HepG2 (cell line): ENCODE data around the gene APC2. TPM values are rescaled to one million over a fixed set of nuclear protein-coding genes. Genes with fewer than 3 reads are reported as not detected.

Experiments
- FIP1L1 ChIP-seq: fragments of 200-400 bp; formaldehyde crosslinking; IDR thresholded peaks from 2 replicates; pipeline ENCODE4 v1.6.1; 2018; ENCODE audit warnings: low read depth, mild to moderate bottlenecking, low read length, moderate library complexity, borderline replicate concordance; ENCODE audit not compliant: insufficient read depth
- GZF1 ChIP-seq: sonication (generic); formaldehyde crosslinking; IDR thresholded peaks from 2 replicates; pipeline ENCODE4 v1.5.1; 2020; ENCODE audit warnings: mild to moderate bottlenecking, missing genetic modification reagents
- LCORL ChIP-seq, 2 experiments: fragments of 450-650 bp in 1 of 2; sonication (generic) in 1 of 2; formaldehyde crosslinking in 1 of 2; IDR thresholded peaks; 2 replicates each; pipeline versions ENCODE4 v1.5.0 to v1.6.1; 2017 to 2020; ENCODE audit warnings: antibody characterized with exemption in 1 of 2, missing genetic modification reagents in 1 of 2
- MED8 ChIP-seq: sonication (generic); formaldehyde crosslinking; IDR thresholded peaks from 2 replicates; pipeline ENCODE4 v1.8.1; 2023; ENCODE audit warnings: mild to moderate bottlenecking, missing genetic modification reagents; ENCODE audit not compliant: insufficient replicate concordance
- TFDP2 ChIP-seq: sonication (generic); formaldehyde crosslinking; IDR thresholded peaks from 2 replicates; pipeline ENCODE4 v1.4.0; 2020; ENCODE audit warnings: missing genetic modification reagents
- ZBTB20 ChIP-seq: sonication (generic); formaldehyde crosslinking; IDR thresholded peaks from 2 replicates; pipeline ENCODE4 v1.8.1; 2023; ENCODE audit warnings: missing genetic modification reagents, low read depth, mild to moderate bottlenecking, borderline replicate concordance
- ZNF329 ChIP-seq: sonication (generic); formaldehyde crosslinking; IDR thresholded peaks from 2 replicates; pipeline ENCODE4 v1.9.0; 2021; ENCODE audit warnings: low read depth, mild to moderate bottlenecking, missing genetic modification reagents
- ZNF577 ChIP-seq: sonication (generic); formaldehyde crosslinking; IDR thresholded peaks from 2 replicates; pipeline ENCODE4 v1.4.0; 2020; ENCODE audit warnings: mild to moderate bottlenecking, low read depth, missing genetic modification reagents, borderline replicate concordance
- ZNF746 ChIP-seq: sonication (generic); formaldehyde crosslinking; IDR thresholded peaks from 2 replicates; pipeline ENCODE4 v1.8.0; 2022; ENCODE audit warnings: mild to moderate bottlenecking, missing genetic modification reagents
- ZNF800 ChIP-seq: sonication (generic); formaldehyde crosslinking; IDR thresholded peaks from 2 replicates; pipeline ENCODE4 v1.4.0; 2020; ENCODE audit warnings: missing genetic modification reagents
- polyA plus RNA-seq, 8 experiments: library from polyadenylated mRNA; depleted of rRNA in 3 of 8; stranded (reverse) in 7 of 8; unstranded in 1 of 8; fragments of >200 nt; fragmentation: Illumina TruSeq in 4 of 8; extraction: Trizol in 4 of 8; gene quantifications; 2 replicates each; pipeline versions ENCODE4 v1.2.1 to v1.2.3, GENCODE V29; 2011 to 2016; ENCODE audit warnings: low read depth in 4 of 8, missing spikeins in 1 of 8, mixed read lengths in 1 of 8; ENCODE audit not compliant: insufficient read depth in 1 of 8
- total RNA-seq, 5 experiments: library from RNA; depleted of rRNA; stranded (reverse); fragments of >200 nt; fragmentation: Illumina TruSeq; extraction: Trizol; gene quantifications; 2 replicates each; pipeline ENCODE4 v1.2.3, GENCODE V29; 2016; ENCODE audit warnings: low read depth in 1 of 5
- TF ChIP-seq, protein P1 (sequence below): sonication (generic); formaldehyde crosslinking; IDR thresholded peaks from one replicate; pipeline ENCODE4 v1.5.1; 2020; ENCODE audit warnings: mild to moderate bottlenecking, missing genetic modification reagents; ENCODE audit errors: not compliant biosample characterization
- TF ChIP-seq, protein P2 (sequence below): sonication (generic); formaldehyde crosslinking; IDR thresholded peaks from 2 replicates; pipeline ENCODE4 v1.4.0; 2020; ENCODE audit warnings: missing genetic modification reagents

The APC2 gene
- total and polyA plus RNA-seq, 2 of the 13 experiments (the other 11 are each of a cell fraction or from before 2014, with no cell fraction given), result 0.08 to 0.22 TPM

DNA sequence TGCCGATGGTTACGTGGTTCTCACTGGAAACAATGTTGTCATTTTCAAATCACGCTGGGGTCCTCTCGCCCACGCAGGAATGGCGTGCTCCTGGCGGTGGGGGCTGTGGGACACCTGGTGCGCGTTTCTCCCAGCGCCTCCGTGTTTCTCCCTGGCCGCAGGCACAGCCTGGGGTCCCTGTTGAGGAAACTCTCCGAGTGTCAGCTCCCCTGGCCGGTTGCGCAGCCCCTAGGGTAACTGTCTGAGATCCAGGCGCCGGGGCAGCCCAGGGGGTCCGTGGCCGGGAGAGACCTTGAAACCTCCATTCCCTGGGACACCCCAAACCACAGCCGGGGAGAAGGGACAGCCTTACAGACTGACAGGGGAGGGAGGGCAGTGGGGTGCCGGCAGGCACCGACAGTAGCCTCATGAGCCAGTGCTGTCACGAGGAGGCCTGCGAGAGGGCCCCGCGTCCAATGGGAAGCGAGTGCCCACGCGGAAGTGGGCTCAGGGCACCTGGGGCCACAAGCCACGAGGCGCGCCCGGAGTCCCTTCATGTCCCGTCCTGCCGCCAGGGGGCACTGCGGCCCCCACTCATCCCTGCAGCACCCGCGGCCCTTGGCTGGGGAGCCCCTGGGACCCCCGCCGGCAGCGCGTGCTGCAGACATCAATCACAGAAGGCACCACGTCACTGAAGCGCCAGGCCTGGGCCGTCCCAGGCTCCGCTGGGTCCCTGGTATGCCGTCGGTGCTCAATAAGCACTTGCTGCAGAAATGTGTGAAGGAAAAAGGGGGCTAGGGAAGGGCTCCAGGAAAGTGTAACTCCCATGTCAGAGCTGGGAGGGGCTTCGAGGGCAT is 53.4 kb downstream of the APC2 start (continued):
- TF ChIP-seq, protein P1, sequence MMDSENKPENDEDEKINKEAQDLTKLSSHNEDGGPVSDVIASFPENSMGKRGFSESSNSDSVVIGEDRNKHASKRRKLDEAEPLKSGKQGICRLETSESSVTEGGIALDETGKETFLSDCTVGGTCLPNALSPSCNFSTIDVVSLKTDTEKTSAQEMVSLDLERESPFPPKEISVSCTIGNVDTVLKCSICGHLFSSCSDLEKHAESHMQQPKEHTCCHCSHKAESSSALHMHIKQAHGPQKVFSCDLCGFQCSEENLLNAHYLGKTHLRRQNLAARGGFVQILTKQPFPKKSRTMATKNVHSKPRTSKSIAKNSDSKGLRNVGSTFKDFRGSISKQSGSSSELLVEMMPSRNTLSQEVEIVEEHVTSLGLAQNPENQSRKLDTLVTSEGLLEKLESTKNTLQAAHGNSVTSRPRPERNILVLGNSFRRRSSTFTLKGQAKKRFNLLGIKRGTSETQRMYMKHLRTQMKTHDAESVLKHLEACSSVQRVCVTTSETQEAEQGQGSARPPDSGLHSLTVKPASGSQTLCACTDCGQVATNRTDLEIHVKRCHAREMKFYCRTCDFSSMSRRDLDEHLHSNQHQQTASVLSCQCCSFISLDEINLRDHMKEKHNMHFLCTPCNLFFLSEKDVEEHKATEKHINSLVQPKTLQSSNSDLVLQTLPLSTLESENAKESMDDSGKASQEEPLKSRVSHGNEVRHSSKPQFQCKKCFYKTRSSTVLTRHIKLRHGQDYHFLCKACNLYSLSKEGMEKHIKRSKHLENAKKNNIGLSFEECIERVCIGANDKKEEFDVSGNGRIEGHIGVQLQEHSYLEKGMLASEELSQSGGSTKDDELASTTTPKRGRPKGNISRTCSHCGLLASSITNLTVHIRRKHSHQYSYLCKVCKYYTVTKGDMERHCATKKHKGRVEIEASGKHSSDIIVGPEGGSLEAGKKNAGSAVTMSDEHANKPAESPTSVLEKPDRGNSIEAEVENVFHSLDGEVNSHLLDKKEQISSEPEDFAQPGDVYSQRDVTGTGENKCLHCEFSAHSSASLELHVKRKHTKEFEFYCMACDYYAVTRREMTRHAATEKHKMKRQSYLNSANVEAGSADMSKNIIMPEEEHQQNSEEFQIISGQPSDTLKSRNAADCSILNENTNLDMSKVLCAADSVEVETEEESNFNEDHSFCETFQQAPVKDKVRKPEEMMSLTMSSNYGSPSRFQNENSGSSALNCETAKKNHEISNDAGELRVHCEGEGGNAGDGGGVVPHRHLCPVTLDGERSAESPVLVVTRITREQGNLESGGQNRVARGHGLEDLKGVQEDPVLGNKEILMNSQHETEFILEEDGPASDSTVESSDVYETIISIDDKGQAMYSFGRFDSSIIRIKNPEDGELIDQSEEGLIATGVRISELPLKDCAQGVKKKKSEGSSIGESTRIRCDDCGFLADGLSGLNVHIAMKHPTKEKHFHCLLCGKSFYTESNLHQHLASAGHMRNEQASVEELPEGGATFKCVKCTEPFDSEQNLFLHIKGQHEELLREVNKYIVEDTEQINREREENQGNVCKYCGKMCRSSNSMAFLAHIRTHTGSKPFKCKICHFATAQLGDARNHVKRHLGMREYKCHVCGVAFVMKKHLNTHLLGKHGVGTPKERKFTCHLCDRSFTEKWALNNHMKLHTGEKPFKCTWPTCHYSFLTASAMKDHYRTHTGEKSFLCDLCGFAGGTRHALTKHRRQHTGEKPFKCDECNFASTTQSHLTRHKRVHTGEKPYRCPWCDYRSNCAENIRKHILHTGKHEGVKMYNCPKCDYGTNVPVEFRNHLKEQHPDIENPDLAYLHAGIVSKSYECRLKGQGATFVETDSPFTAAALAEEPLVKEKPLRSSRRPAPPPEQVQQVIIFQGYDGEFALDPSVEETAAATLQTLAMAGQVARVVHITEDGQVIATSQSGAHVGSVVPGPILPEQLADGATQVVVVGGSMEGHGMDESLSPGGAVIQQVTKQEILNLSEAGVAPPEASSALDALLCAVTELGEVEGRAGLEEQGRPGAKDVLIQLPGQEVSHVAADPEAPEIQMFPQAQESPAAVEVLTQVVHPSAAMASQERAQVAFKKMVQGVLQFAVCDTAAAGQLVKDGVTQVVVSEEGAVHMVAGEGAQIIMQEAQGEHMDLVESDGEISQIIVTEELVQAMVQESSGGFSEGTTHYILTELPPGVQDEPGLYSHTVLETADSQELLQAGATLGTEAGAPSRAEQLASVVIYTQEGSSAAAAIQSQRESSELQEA (CRISPR knock-in tag), result peak; percentile 25
- TF ChIP-seq ZNF329 (CRISPR knock-in tag) (no peak), LCORL (IDR thresholded peaks at IDR 0.05) (no peak), LCORL (CRISPR knock-in tag; IDR thresholded peaks at IDR 0.05) (no peak), ZBTB20 (no peak), TFDP2 (CRISPR knock-in tag) (0 out of 2 replicates have a peak, but pooled peaks have one; percentile 26), ZNF800 (CRISPR knock-in tag) (no peak), GZF1 (CRISPR knock-in tag) (no peak), MED8 (no peak), FIP1L1 (no peak), ZNF577 (CRISPR knock-in tag) (no peak), ZNF746 (CRISPR knock-in tag) (0 out of 2 replicates have a peak, but pooled peaks have one; percentile 42)
- TF ChIP-seq, protein P2, sequence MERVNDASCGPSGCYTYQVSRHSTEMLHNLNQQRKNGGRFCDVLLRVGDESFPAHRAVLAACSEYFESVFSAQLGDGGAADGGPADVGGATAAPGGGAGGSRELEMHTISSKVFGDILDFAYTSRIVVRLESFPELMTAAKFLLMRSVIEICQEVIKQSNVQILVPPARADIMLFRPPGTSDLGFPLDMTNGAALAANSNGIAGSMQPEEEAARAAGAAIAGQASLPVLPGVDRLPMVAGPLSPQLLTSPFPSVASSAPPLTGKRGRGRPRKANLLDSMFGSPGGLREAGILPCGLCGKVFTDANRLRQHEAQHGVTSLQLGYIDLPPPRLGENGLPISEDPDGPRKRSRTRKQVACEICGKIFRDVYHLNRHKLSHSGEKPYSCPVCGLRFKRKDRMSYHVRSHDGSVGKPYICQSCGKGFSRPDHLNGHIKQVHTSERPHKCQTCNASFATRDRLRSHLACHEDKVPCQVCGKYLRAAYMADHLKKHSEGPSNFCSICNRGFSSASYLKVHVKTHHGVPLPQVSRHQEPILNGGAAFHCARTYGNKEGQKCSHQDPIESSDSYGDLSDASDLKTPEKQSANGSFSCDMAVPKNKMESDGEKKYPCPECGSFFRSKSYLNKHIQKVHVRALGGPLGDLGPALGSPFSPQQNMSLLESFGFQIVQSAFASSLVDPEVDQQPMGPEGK (CRISPR knock-in tag), result peak; percentile 68
